CMK (cell line): ENCODE data around the gene CMPK2.

ENCODE experiments used
- DNase-seq: peaks from one replicate; pipeline ENCODE4 v3.0.0-alpha.2; 2010; ENCODE audit warnings: low read depth

The CMPK2 gene

GRCh38 chr2:6810961-6811360 lies 54.7 kb downstream of the CMPK2 start:
- no peak for DNase-seq

- no peak for DNase-seq
These were observed 57.3 kb downstream of the CMPK2 start for GRCh38 chr2:6808426-6808825.

- DNase-seq: no peak
These were observed 59.1 kb downstream of the CMPK2 start for GRCh38 chr2:6806604-6807003.

- DNase-seq: no peak
These were observed 65.2 kb downstream of the CMPK2 start for GRCh38 chr2:6800553-6800952.
